CD4-positive, alpha-beta T cell treated with Interferon alpha-2 for 1 hour (primary cell): ENCODE data around the gene BABAM2.

ENCODE experiments used
- DNase-seq, 2 donors: peaks; one replicate each; pipeline ENCODE4 v3.0.0-alpha.2; 2020 to 2022

The BABAM2 gene

GRCh38 chr2:28294451-28294850 lies 403.9 kb downstream of the BABAM2 start:
- no peak for DNase-seq

DNA sequence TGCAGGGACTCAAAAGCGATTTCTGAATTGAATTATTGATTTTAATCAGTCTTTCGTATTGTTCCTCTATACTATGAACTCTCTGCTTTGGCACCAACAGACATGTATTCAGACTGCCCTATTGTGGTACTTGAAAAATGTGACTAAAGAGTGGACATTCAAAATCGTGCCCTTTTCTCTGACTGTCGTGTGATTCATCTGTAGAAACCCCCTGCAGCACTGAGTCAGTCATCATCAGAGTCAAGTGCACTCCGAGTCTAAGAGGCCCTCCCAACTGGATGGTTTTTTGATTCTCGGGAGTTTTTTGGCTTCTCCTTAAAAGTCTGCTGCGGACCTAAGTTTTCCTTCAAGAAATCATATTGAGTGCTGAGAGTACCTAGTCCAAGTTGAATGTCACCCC lies 405.7 kb downstream of the BABAM2 start:
- DNase-seq, result no peak

GRCh38 chr2:28296904-28297303 lies 406.4 kb downstream of the BABAM2 start:
- no peak for DNase-seq

DNA sequence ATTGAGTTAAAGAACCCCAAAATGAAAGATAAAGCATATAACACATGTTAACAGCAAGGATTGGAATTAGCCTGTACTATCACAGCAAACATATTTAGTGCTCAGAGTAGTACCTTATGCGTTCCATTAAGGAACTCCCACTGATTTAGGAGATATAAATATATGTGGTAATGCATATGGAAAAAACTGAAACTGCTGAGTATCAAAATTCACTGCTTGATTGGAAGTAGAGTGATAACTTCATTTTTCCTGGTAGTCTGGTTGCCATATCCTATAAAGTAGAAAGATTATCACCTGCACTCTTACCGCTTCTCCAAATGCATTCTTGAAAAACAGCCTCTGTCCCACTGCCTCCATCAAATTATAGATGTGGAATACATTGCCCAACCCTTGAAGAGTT lies 407.0 kb downstream of the BABAM2 start:
- DNase-seq, result no peak

DNA sequence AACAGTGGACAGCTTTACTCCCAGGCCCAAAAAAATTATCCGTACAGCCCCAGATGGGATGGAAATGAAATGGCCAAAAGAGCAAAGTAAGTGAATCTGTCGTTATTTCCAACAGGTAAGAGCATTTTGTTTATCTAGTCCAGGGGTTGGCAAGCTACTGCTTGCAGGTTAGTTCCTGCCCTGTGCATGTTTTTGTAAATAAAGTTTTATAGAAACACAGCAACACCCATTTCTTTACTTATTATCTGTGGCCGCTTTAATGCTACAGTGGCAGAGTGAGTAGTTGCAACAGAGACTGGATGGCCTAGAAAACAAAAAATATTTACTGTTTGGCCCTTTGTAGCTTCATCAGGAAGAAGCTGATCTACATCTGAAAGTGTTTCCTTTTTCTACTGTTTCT lies 407.9 kb downstream of the BABAM2 start:
- no peak for DNase-seq

DNA sequence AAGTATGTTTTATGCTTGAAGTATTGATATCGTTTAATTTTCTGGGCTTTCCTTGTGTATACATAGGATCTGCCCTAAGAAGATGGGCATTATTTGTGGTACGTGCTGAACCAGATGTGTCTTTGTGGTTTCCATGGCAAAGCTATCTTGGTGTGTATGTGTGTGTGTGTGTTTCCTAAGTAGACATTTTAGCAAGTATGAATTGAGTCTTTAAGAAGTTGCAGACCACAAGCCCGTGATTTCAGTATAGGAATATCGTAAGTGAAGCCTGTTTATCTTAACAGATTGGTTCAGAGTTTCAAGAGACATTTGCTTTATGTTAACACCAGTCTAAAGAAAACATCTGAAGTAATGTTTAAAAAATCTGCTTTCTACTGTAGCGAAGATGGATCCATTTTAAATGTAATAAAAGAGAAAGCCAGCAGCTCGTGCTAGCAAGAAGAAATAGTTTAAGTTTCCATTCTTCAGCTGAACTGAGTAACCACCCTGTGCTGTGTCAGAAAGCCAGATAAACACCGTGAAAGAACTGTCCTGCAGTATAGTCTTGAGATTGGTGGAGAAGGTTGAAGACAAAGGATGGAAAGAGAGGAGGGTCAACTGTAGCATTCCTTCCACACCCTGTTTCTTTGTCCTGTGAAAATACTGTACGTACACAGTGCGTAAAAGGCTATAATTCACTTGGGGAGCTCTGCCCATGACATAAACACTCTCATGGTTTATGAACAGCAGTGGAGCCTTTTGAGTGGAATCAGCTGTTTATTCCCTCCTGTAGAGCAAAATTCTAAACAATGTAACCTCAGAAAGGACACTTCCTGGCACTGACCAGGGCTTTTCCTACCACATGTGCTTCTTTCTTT lies 410.2 kb downstream of the BABAM2 start:
- no peak for DNase-seq

- no peak for DNase-seq
Measured at GRCh38 chr2:28305202-28305601, 414.7 kb downstream of the BABAM2 start.

- DNase-seq, result no peak
Measured at GRCh38 chr2:28310107-28310506, 419.6 kb downstream of the BABAM2 start.

DNA sequence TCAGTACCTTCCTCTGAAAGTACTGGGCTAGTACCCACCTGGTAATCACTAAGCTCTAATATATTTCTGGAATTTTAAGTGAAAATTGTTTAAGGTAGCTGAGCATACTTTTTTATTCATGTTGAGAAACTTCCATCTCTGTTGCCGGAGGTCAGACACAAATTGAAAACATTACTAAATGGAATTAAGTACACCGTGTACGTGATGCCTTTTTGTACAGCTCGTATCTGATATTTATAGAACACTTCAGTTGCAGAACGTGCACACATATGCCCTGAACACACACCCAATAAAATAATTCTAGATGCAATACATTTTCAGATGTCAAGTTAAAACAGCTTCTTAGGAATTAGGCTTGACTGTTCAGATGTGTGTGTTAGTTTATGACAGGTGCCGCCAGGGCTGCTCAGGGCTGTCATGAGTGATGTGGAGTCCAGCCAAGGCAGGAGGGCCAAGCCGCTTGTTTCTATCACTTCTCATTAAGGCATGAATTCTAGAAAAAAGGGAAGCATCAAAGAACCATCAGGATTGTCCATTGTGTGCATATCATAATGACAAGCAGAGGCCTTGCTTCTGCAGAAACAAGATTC lies 421.2 kb downstream of the BABAM2 start:
- DNase-seq, result no peak

GRCh38 chr2:28312307-28313219 lies 422.0 kb downstream of the BABAM2 start:
- DNase-seq, result no peak

DNA sequence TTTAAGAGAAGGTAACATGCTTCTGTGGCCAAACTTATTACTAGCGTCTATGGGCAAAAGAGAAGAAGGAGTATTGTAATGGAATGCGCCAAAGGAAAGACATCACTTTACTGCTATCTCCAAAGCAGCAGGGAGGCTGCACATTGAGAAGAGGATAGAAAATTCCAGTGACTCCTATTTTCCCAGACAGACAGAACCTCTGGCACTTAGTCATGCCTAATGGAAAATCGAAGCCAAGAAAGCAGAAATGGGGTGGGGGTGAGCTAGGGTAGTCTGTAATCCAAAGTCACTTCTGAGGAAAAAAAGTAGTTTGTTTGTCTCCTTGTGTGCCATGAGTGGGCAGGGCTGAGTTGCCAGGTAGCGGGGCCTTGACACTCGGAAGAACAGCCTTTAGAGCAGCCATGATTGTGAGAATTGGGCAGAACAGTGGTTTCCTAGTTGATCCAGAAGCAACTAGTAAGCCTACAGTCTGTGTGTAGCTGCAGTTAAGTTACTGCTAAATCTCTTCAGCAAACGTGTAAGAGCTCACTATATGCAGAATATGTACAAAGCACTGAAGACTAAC lies 422.8 kb downstream of the BABAM2 start:
- no peak for DNase-seq

GRCh38 chr2:28314968-28315367 lies 424.4 kb downstream of the BABAM2 start:
- DNase-seq, result no peak

DNA sequence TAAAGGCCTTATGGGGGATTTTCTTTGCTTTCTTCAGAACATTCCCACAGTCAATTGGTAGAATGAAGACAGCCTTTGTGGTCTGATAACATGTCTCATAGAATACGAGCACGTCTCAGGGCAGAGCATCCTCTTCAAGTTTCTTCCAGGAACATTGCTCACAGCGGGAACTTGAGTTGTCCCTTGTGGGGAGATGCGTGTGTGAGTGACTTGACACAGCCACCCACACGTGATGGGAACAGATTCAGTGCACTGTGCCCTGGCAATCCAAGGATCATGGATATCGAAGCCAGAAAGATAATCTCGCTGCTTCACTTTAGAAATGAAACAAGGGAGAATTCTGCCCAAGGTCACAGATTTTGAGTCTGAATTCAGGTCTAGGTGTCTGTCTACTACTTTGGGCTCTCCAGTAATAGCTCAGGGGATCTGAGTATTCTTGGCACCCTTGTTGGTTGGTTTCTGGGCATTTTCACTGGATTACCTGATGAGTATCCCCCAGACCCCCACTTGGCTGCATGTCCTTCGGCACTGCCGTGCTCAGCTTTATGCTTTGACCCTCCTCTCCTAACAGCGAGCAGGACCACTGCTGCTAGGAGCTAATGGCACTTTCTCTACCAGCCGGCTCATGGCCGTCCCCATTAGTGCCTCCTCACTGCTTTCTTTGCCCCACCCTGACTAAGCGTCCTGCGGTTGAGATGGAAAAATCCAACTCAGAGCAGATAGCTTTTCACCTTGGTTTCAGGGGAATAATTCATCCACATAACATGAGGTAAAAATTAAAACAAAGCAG lies 426.2 kb downstream of the BABAM2 start:
- no peak for DNase-seq

GRCh38 chr2:28317390-28317789 lies 426.9 kb downstream of the BABAM2 start:
- DNase-seq, result no peak

GRCh38 chr2:28318023-28318422 lies 427.5 kb downstream of the BABAM2 start:
- DNase-seq, result no peak

- DNase-seq, result no peak
Measured at GRCh38 chr2:28318462-28319117, 428.1 kb downstream of the BABAM2 start.

- no peak for DNase-seq
Measured at GRCh38 chr2:28319118-28320008, 428.8 kb downstream of the BABAM2 start.

DNA sequence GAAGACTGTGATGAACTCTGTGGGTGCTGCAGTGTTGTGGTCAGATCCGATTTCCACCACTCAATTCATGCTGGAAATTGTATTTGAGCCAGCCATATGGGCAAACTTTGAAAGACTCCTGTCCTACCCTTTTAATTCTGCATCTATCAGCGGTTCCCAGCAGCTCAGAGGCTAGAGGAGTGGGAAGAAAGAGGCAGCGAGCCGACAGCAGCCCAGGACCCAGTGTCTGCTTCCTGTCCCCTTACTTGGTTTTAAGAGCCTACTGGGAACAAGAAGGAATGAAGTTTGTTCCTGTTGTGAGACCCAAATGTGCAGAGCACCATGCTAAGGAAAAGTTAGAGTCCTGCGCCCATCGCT lies 429.5 kb downstream of the BABAM2 start:
- DNase-seq, result no peak

DNA sequence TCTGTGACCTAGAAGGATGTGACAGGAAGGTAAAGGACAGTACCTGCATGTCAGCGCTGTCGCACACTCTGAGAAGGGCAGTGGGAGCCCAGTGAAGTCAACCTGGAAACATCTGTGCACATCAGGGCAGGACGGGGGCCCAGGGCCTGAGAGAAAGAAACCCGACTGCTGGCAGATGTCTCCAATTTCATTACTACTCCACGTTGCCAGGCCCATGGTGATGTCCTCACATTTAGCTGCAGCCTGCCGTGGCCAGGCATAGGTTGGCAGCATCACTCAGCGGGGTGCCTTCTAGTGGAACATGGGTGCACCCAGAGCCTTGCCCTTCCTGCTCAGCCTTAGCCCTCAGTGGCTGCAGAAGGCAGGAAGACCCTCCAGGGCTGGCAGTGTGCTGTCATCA lies 429.8 kb downstream of the BABAM2 start:
- no peak for DNase-seq

DNA sequence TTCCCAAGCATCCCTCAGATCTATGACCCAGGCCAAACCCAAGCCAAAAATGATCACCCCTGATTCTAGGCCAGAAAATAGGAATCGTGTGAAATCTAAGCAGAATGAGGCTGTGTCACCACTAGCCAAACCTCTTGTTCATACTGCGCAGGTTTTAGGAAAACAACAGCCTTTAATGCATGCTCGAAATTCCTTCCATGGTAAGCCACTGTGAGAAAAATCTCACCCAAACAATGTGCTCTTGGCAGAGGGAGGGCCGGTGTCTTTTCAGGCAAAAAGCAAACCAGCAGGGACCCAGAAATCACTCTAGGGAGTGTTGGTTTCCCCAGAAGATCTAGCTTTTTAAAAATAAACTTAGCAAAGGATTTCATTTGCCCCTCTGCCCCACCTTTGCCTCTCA lies 430.9 kb downstream of the BABAM2 start:
- no peak for DNase-seq

DNA sequence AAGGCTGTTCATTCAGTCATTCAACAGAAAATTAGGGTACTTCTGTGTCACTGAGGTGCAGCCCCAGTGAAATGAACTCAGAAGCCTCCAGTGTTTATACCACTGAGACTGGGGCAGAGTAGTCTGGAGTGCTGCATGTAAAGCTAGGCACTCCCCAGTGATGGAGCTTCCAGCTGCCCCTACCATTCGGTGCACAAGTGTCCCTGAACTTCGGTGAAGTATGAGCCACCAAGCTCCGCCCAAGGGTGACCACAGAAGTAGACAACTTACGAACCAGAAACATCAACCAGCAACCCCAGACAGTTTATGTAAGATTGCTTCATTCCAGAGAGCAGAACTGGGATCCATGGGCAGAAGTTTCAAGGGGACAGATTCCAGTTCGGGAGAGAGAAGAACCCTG lies 431.5 kb downstream of the BABAM2 start:
- DNase-seq, result no peak
